ENCODE measurements around the gene PVALEF.
"Not testable (repeated sequence)": the region's sequence is repeated elsewhere in the genome, so short reads cannot be mapped to it uniquely, and the experiment has no call there.

PVALEF gene

GRCh38 chr17:81139428-81139827 is 25.9 kb upstream of the PVALEF start:
- no peak overlapping the region for H3K9ac ChIP-seq (ENCODE audit: low read length)
- no peaks in the 10 kb centered on the region for H3K9me3 ChIP-seq (ENCODE audit: control insufficient read depth, low read depth, low read length)
- H3K4me1 ChIP-seq (ENCODE audit: control insufficient read depth, low read depth, low read length), result no peaks in the 10 kb centered on the region
- no peak overlapping the region for H3K4me3 ChIP-seq (ENCODE audit: low read length)
- H3K36me3 ChIP-seq (ENCODE audit: control insufficient read depth, low read depth, low read length), result no peaks in the 10 kb centered on the region
- H3K27me3 ChIP-seq (ENCODE audit: control insufficient read depth, insufficient read depth, low read length), result no peaks in the 10 kb centered on the region
- no peak overlapping the region for H3K27ac ChIP-seq (ENCODE audit: low read length)

GRCh38 chr17:81140018-81140417 is 25.3 kb upstream of the PVALEF start:
- no peak overlapping the region for H3K4me3 ChIP-seq (ENCODE audit: low read length)
- no peak overlapping the region for H3K27ac ChIP-seq (ENCODE audit: low read length)
- no peaks in the 10 kb centered on the region for H3K9me3 ChIP-seq (ENCODE audit: control insufficient read depth, low read depth, low read length)
- H3K4me1 ChIP-seq (ENCODE audit: control insufficient read depth, low read depth, low read length), result no peaks in the 10 kb centered on the region
- no peaks in the 10 kb centered on the region for H3K27me3 ChIP-seq (ENCODE audit: control insufficient read depth, insufficient read depth, low read length)
- H3K36me3 ChIP-seq (ENCODE audit: control insufficient read depth, low read depth, low read length), result no peaks in the 10 kb centered on the region
- no peak overlapping the region for H3K9ac ChIP-seq (ENCODE audit: low read length)

DNA sequence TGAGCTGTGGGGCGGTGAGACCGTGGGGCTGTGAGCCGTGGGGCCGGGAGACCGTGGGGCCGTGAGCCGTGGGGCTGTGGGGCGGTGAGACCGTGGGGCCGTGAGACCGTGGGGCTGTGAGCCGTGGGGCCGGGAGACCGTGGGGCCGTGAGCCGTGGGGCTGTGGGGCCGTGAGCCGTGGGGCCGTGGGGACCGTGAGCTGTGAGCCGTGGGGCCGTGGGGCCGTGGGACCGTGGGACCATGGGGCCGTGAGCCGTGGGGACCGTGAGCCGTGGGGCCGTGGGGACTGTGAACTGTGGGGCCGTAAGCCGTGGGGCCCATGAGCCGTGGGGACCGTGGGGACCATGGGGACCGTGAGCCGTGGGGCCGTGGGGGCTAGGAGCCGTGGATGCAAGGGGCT is 24.6 kb upstream of the PVALEF start:
- no peak overlapping the region for H3K9ac ChIP-seq (ENCODE audit: low read length)
- H3K4me3 ChIP-seq (ENCODE audit: low read length), result no peak overlapping the region
- H3K27me3 ChIP-seq (ENCODE audit: control insufficient read depth, insufficient read depth, low read length), result no peaks in the 10 kb centered on the region

GRCh38 chr17:81142301-81143199 is 22.8 kb upstream of the PVALEF start:
- Histone ChIP-seq H3K9ac (ENCODE audit: low read length) (no peak overlapping the region), H3K27ac (ENCODE audit: low read length) (no peak overlapping the region), H3K4me3 (ENCODE audit: low read length) (no peak overlapping the region), H3K27me3 (ENCODE audit: control insufficient read depth, insufficient read depth, low read length) (no peaks in the 10 kb centered on the region), H3K36me3 (ENCODE audit: control insufficient read depth, low read depth, low read length) (no peaks in the 10 kb centered on the region), H3K9me3 (ENCODE audit: control insufficient read depth, low read depth, low read length) (no peaks in the 10 kb centered on the region), H3K4me1 (ENCODE audit: control insufficient read depth, low read depth, low read length) (no peaks in the 10 kb centered on the region)

More for the DNA sequence above, 24.6 kb upstream of the PVALEF start:
- Histone ChIP-seq H3K36me3 (ENCODE audit: control insufficient read depth, low read depth, low read length) (no peaks in the 10 kb centered on the region), H3K27ac (ENCODE audit: low read length) (no peak overlapping the region), H3K4me1 (ENCODE audit: control insufficient read depth, low read depth, low read length) (no peaks in the 10 kb centered on the region), H3K9me3 (ENCODE audit: control insufficient read depth, low read depth, low read length) (no peaks in the 10 kb centered on the region)

GRCh38 chr17:81143200-81143527 is 22.1 kb upstream of the PVALEF start:
- no peaks in the 10 kb centered on the region for H3K27me3 ChIP-seq (ENCODE audit: control insufficient read depth, insufficient read depth, low read length)
- H3K9ac ChIP-seq (ENCODE audit: low read length), result no peak overlapping the region
- H3K4me1 ChIP-seq (ENCODE audit: control insufficient read depth, low read depth, low read length), result no peaks in the 10 kb centered on the region
- H3K36me3 ChIP-seq (ENCODE audit: control insufficient read depth, low read depth, low read length), result no peaks in the 10 kb centered on the region
- H3K4me3 ChIP-seq (ENCODE audit: low read length), result no peak overlapping the region
- no peak overlapping the region for H3K27ac ChIP-seq (ENCODE audit: low read length)
- no peaks in the 10 kb centered on the region for H3K9me3 ChIP-seq (ENCODE audit: control insufficient read depth, low read depth, low read length)

DNA sequence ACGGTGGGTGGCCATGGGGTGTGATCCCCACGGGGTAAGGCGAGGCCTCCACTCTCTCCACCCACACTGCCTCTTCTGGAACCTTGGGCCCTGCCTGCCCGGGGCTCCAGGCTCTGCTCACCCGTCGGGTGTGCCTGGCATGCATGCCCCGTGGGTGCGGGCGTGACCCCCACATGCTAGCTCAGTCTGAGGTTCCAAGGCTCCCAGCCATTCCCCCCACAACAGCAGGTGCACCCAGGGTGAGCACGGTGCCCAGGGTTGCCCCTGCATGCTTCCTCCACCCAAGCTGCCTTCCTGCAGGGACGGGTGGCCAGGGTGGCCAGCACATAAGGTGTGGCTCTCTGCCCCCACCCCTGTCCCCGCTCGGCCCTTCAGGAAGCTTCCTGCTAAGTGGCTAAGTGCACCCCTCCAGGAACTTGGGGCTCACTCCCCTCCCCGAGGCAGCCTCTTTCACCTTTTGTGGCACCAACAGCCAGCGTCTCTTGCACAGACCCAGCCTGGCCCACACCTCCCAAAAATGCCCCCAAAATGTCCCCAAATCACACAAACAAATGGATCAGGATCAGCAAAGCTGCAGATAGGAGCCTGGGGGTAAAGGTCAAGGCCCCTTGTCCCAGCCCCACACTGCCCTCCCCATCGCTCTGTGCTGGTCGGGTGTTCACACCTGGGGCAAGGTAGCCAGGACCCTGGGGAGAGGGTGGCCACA is 21.4 kb upstream of the PVALEF start:
- H3K36me3 ChIP-seq (ENCODE audit: control insufficient read depth, low read depth, low read length), result no peaks in the 10 kb centered on the region
- no peak overlapping the region for H3K4me3 ChIP-seq (ENCODE audit: low read length)
- H3K27me3 ChIP-seq (ENCODE audit: control insufficient read depth, insufficient read depth, low read length), result no peaks in the 10 kb centered on the region
- H3K9me3 ChIP-seq (ENCODE audit: control insufficient read depth, low read depth, low read length), result no peaks in the 10 kb centered on the region
- no peak overlapping the region for H3K9ac ChIP-seq (ENCODE audit: low read length)
- H3K27ac ChIP-seq (ENCODE audit: low read length), result no peak overlapping the region
- H3K4me1 ChIP-seq (ENCODE audit: control insufficient read depth, low read depth, low read length), result no peaks in the 10 kb centered on the region

DNA sequence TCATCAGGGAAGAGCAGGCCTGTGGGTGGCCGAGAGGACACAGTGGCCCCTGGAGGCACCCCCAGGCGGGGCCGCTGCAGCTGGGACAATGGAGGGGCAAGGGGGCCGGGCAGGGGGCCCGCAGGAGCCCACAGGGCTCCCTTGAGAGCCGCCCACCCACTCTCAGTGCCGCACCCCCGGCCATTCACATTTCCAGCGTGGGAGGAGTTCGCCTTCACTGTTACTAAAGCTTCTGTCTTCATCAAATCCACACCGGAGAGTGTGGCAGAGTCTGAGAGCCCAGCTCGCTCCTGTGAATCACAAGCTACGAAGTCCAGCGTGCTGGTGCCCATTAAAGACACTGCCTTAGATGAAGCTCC is 20.9 kb upstream of the PVALEF start:
- Histone ChIP-seq H3K4me3 (ENCODE audit: low read length) (no peak overlapping the region), H3K27me3 (ENCODE audit: control insufficient read depth, insufficient read depth, low read length) (no peaks in the 10 kb centered on the region), H3K4me1 (ENCODE audit: control insufficient read depth, low read depth, low read length) (no peaks in the 10 kb centered on the region), H3K27ac (ENCODE audit: low read length) (no peak overlapping the region), H3K9ac (ENCODE audit: low read length) (no peak overlapping the region), H3K36me3 (ENCODE audit: control insufficient read depth, low read depth, low read length) (no peaks in the 10 kb centered on the region), H3K9me3 (ENCODE audit: control insufficient read depth, low read depth, low read length) (no peaks in the 10 kb centered on the region)

DNA sequence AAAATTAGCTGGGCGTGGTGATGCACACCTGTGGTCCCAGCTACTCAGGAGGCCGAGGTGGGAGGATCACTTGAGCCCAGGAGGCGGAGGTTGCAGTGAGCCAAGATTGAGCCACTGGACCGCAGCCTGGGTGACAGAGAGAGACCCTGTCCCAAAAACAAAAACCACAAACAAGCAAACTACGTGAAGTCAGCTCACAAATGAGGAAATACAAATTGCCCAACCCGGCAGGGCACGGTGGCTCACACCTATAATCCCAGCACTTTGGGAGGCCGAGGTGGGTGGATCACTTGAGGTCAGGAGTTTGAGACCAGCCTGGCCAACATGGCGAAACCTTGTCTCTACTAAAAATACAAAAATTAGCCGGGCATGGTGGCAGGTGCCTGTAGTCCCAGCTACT is 19.1 kb upstream of the PVALEF start:
- H3K4me1 ChIP-seq (ENCODE audit: control insufficient read depth, low read depth, low read length), result not testable (repeated sequence)

GRCh38 chr17:81147701-81148100 is 17.6 kb upstream of the PVALEF start:
- H3K9me3 ChIP-seq (ENCODE audit: control insufficient read depth, low read depth, low read length), result no peaks in the 10 kb centered on the region
- H3K9ac ChIP-seq (ENCODE audit: low read length), result no peak overlapping the region
- no peaks in the 10 kb centered on the region for H3K36me3 ChIP-seq (ENCODE audit: control insufficient read depth, low read depth, low read length)
- no peaks in the 10 kb centered on the region for H3K27me3 ChIP-seq (ENCODE audit: control insufficient read depth, insufficient read depth, low read length)
- no peak overlapping the region for H3K4me3 ChIP-seq (ENCODE audit: low read length)
- no peaks in the 10 kb centered on the region for H3K4me1 ChIP-seq (ENCODE audit: control insufficient read depth, low read depth, low read length)
- H3K27ac ChIP-seq (ENCODE audit: low read length), result no peak overlapping the region

More for the DNA sequence above, 19.1 kb upstream of the PVALEF start:
- not testable (repeated sequence) for H3K9ac ChIP-seq (ENCODE audit: low read length); H3K27me3 ChIP-seq (ENCODE audit: control insufficient read depth, insufficient read depth, low read length); H3K36me3 ChIP-seq (ENCODE audit: control insufficient read depth, low read depth, low read length); H3K9me3 ChIP-seq (ENCODE audit: control insufficient read depth, low read depth, low read length); H3K27ac ChIP-seq (ENCODE audit: low read length); H3K4me3 ChIP-seq (ENCODE audit: low read length)

DNA sequence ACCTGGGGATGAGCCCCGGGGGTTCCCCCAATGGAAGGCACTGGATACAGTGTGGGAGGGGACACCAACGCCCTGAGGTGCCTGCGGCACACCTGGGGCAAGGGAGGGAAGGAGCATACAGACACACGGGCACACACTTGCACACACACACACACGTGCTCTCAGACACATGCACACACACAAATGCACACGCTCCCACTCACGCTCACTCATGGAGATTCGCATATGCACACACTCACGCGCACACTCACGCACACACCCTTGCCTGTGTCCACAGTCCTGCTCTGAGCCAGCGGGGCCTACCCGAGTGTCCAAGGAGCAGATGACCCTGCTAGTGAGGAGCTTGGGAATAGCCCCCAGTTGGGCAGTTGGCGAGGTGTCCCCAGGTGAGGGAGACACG is 16.7 kb upstream of the PVALEF start:
- Histone ChIP-seq H3K9me3 (ENCODE audit: control insufficient read depth, low read depth, low read length) (no peaks in the 10 kb centered on the region), H3K4me1 (ENCODE audit: control insufficient read depth, low read depth, low read length) (no peaks in the 10 kb centered on the region), H3K36me3 (ENCODE audit: control insufficient read depth, low read depth, low read length) (no peaks in the 10 kb centered on the region), H3K4me3 (ENCODE audit: low read length) (no peak overlapping the region), H3K27ac (ENCODE audit: low read length) (no peak overlapping the region), H3K9ac (ENCODE audit: low read length) (no peak overlapping the region), H3K27me3 (ENCODE audit: control insufficient read depth, insufficient read depth, low read length) (no peaks in the 10 kb centered on the region)

GRCh38 chr17:81148986-81149533 is 16.2 kb upstream of the PVALEF start:
- Histone ChIP-seq H3K27me3 (ENCODE audit: control insufficient read depth, insufficient read depth, low read length) (no peaks in the 10 kb centered on the region), H3K27ac (ENCODE audit: low read length) (no peak overlapping the region), H3K36me3 (ENCODE audit: control insufficient read depth, low read depth, low read length) (no peaks in the 10 kb centered on the region), H3K4me3 (ENCODE audit: low read length) (no peak overlapping the region), H3K9me3 (ENCODE audit: control insufficient read depth, low read depth, low read length) (no peaks in the 10 kb centered on the region), H3K9ac (ENCODE audit: low read length) (no peak overlapping the region), H3K4me1 (ENCODE audit: control insufficient read depth, low read depth, low read length) (no peaks in the 10 kb centered on the region)

All from iPS-18a (cell line).